ENCODE measurements around the gene CLCN7.

The CLCN7 gene

DNA sequence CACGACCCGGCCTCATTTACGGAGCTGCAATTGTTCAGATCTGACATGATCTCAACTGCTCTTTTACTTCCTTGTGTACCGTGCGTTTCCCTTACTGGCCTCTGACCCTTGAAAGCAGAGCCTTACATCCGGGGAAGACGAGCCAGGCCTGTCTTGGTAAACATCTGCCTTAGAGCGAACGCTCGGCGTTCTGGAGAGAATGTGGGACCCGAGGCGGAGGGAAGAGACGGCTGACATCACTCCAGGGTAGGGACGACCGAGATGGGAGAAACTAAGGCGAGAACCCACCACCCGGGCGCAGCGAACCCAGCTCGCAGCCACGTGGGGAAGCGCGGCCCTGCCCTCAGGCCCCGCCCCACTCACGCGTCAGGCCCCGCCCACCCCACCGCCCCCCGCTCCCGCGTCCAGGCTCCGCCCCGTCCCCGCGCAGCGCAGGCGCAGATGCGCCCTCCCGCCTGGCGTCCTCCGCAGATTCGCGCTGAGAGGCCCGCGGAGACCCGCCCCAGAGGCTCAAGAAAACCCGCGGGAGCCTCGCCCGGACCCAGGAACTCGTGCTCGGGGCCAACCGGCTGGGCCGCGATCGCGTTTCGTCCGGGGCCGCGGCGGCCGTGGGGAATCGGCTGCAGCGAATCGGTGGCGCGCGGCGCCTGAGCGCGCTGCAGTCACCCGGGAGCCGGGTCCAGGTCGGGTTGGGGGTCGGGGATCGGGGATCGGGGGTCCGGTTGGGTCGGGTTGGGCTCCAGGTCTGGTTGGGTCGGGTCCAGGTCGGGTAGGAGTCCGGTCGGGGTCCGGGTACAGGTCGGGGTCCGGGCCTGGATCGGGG, 18.3 kb upstream of the CLCN7 start, which contains the start of gene TELO2:
TELO2 (plus strand) TSS at position 438 of the 823 bp plus-strand sequence. CDS start 922 bp downstream, outside the sequence.
- H3K9me3 ChIP-seq (ENCODE audit: insufficient read depth, low read depth, low read length): no peaks in the 10 kb centered on the region
- peaks cover 28% of the 10 kb centered on the region for H3K36me3 ChIP-seq (ENCODE audit: insufficient read depth, low read depth, low read length)
- H3K4me1 ChIP-seq (ENCODE audit: insufficient read depth, low read length): peaks cover 4% of the 10 kb centered on the region; the same call in 1 of the 2 replicates

DNA sequence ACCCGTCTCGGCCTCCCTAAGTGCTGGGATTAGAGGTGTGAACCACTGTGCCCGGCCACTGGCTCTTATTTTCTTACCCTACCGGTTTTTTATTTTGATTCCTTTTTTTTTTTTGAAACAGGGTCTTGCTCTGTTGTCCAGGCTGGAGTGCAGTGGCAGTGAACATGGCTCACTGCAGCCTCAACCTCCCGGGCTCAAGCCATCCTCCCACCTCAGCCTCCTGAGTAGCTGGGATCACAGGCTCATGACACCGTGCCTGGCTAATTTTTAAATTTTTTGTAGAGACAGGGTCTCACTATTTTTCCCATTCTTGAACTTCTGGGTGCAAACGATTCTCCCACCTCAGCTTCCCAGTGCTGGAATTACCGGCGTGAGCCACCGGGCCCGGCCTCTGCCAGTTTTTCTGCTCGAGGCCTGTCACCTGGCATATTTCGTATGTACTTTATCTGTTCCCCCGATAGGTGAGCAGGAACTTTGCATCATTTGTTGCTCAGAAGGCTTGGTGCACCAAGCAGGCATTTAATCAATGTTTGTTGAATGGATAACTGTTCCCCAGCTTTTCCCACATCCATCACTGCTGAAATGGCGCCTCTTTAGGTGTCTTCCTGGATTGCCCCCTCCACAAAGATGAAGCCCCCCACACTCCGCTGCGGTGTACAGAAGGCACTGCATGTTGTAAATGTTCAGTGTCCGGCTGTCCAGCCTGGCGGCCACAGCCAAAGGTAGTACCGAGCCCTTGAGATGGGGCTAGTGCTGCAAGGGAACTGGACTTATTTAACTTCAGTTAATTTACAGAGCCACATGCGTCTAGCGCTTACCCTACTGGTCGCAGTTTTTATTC, 17.5 kb upstream of the CLCN7 start:
- Histone ChIP-seq H3K4me3 (ENCODE audit: low read length) (peak overlapping the region; percentile 84), H3K9me3 (ENCODE audit: insufficient read depth, low read depth, low read length) (no peaks in the 10 kb centered on the region), H3K27ac (ENCODE audit: low read length) (no peak overlapping the region), H3K27me3 (ENCODE audit: insufficient read depth, low read length) (no peaks in the 10 kb centered on the region), H3K4me1 (ENCODE audit: insufficient read depth, low read length) (peaks cover 4% of the 10 kb centered on the region; the same call in 1 of the 2 replicates), H3K9ac (ENCODE audit: low read depth, low read length) (peak overlapping the region; percentile 87; the same call in 1 of the 2 replicates), H3K36me3 (ENCODE audit: insufficient read depth, low read depth, low read length) (peaks cover 20% of the 10 kb centered on the region)

More for the DNA sequence above, 18.3 kb upstream of the CLCN7 start, which contains the start of gene TELO2:
- H3K27ac ChIP-seq (ENCODE audit: low read length): peak within 1 kb of the TSS; percentile 65
- no peaks in the 10 kb centered on the region for H3K27me3 ChIP-seq (ENCODE audit: insufficient read depth, low read length)
- peak within 1 kb of the TSS; percentile 87 for H3K9ac ChIP-seq (ENCODE audit: low read depth, low read length)
- peak within 1 kb of the TSS; percentile 84 for H3K4me3 ChIP-seq (ENCODE audit: low read length)

DNA sequence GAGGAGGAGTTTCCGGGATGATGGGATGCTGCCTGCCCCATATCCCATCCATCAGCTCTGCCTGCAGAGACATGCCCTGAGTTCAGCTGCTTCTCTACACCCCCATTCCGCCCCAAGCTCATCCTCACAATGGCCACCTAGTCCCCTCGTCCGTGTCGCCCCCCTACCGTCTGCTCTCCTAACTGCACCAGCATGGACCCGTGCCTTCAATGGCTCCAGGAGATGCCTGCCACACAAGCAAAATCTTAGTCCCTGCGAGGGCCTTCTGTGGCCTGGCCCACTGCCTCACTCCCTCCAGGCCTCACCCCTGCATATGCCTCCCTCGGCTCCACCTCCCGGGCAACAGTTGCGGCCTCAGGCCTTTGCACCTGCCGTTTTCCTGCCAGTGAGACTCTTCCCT, 16.5 kb upstream of the CLCN7 start:
- no peaks in the 10 kb centered on the region for H3K9me3 ChIP-seq (ENCODE audit: insufficient read depth, low read depth, low read length)
- H3K36me3 ChIP-seq (ENCODE audit: insufficient read depth, low read depth, low read length): peaks cover 10% of the 10 kb centered on the region
- no peak overlapping the region for H3K27ac ChIP-seq (ENCODE audit: low read length)
- H3K4me1 ChIP-seq (ENCODE audit: insufficient read depth, low read length): peaks cover 4% of the 10 kb centered on the region; the same call in 1 of the 2 replicates
- H3K9ac ChIP-seq (ENCODE audit: low read depth, low read length): no peak overlapping the region
- no peak overlapping the region for H3K4me3 ChIP-seq (ENCODE audit: low read length)
- no peaks in the 10 kb centered on the region for H3K27me3 ChIP-seq (ENCODE audit: insufficient read depth, low read length)

DNA sequence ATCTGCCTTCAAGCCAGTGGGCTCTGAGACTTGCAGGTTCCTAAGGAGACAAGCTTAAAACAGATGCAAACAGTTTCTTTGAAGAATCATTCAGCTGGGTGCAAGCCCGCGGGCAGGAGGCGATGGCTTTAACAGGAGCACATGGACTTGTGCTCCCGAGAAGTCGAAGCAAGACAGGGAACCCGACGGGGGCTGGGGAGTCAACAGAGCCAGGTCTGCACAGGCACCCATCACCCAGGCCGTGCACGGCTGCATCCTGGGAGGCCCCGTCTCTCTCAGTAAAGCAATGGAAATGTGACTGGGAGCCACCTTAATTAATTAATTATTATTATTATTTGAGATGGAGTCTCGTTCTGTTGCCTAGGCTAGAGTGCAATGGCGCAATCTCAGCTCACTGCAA, 14.2 kb upstream of the CLCN7 start:
- H3K4me1 ChIP-seq (ENCODE audit: insufficient read depth, low read length): peaks cover 4% of the 10 kb centered on the region; the same call in 1 of the 2 replicates
- peaks cover 2% of the 10 kb centered on the region; the same call in 1 of the 2 replicates for H3K27me3 ChIP-seq (ENCODE audit: insufficient read depth, low read length)
- H3K9ac ChIP-seq (ENCODE audit: low read depth, low read length): no peak overlapping the region
- no peak overlapping the region for H3K27ac ChIP-seq (ENCODE audit: low read length)
- no peaks in the 10 kb centered on the region for H3K36me3 ChIP-seq (ENCODE audit: insufficient read depth, low read depth, low read length)
- no peaks in the 10 kb centered on the region for H3K9me3 ChIP-seq (ENCODE audit: insufficient read depth, low read depth, low read length)
- H3K4me3 ChIP-seq (ENCODE audit: low read length): no peak overlapping the region

DNA sequence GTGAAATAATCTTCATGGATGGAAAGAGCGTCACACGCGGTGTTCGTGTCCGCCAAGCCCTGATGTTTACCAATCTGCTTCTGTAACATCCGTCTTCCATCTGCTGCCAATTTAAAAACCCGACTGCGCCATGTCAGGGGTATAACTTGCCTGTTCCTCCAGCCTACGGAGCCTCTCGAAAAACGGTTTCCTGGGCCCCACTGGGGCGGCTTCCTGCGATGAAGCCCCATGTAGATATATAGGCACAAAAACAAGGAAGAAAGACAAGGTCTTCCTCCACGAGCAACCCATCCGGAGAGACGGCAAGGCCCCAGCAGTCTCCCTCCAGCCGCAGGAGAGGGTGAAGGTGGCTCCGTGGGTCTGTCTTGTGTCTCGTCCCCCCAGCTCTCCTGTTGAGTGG, 13.8 kb upstream of the CLCN7 start, which contains the start of gene PTX4:
PTX4 (minus strand) TSS at position 326 of the 400 bp plus-strand sequence; CDS start at position 291, 35 bp downstream.
- Histone ChIP-seq H3K9me3 (ENCODE audit: insufficient read depth, low read depth, low read length) (no peaks in the 10 kb centered on the region), H3K4me3 (ENCODE audit: low read length) (no peak within 1 kb of the TSS), H3K36me3 (ENCODE audit: insufficient read depth, low read depth, low read length) (no peaks in the 10 kb centered on the region), H3K9ac (ENCODE audit: low read depth, low read length) (no peak within 1 kb of the TSS), H3K27me3 (ENCODE audit: insufficient read depth, low read length) (peaks cover 7% of the 10 kb centered on the region), H3K27ac (ENCODE audit: low read length) (no peak within 1 kb of the TSS), H3K4me1 (ENCODE audit: insufficient read depth, low read length) (peaks cover 4% of the 10 kb centered on the region; the same call in 1 of the 2 replicates)

DNA sequence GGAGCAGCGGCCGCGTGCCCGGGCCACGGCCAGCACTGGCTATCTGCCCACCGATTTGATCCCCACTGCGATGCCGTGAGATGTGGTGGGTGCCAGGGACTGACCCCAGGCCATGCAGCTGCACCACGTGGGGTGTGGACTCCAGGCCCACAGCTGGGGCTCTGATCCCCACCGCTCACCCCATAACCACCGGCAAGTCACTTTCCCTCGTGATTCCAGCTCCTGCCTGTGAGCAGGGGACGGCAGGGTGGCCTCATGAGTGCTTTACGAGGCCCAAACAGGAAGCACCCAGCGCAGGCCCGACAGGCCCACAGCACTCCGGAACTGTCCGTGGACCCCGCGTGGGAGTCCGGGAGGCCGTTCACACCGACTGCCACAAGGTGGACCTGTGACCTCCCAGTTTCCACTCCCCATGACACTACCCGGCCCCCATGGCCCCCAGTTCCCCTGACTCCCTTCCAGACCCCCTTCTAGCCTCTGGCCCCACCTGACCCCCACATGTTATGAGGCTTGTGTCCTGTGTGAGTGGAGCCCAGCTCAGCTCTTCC, 13.3 kb upstream of the CLCN7 start:
- Histone ChIP-seq H3K4me1 (ENCODE audit: insufficient read depth, low read length) (peaks cover 4% of the 10 kb centered on the region; the same call in 1 of the 2 replicates), H3K9ac (ENCODE audit: low read depth, low read length) (no peak overlapping the region), H3K36me3 (ENCODE audit: insufficient read depth, low read depth, low read length) (no peaks in the 10 kb centered on the region), H3K4me3 (ENCODE audit: low read length) (no peak overlapping the region), H3K27ac (ENCODE audit: low read length) (no peak overlapping the region), H3K27me3 (ENCODE audit: insufficient read depth, low read length) (peaks cover 10% of the 10 kb centered on the region), H3K9me3 (ENCODE audit: insufficient read depth, low read depth, low read length) (no peaks in the 10 kb centered on the region)

DNA sequence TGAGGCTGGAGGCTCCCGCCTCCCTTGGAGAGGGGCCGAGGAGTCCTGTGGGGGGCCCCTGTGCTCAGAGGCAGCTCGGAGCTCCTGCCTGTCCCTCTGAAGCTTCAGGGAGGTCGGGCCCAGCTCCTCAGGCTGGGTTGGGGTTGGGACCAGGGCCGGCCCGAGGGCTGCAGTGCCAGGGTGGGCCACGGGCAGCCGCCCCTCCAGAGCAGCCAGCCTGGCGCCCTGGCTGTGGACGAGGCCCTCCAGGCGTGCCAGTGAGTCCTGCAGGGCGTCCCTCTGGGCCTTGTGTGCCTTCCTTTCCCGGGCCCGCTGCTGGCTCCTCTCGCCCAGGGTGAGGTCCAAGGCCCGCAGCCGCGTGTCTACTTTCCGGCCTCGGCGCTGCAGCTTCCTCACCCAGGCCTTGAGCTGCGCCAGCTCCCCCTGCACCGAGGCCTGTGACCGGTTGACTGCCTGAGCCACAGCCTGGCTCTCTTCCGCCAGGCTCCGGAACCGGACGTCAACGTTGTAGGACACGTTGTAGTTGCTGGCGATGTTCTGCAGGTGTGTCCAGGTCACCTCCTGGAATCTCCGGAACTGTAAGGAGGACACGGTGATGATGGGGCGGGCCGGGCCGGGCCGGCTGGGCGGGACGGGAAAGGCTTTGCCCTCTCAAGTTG, 12.7 kb upstream of the CLCN7 start:
- no peak overlapping the region for H3K4me3 ChIP-seq (ENCODE audit: low read length)
- peaks cover under 1% of the 10 kb centered on the region; the same call in 1 of the 2 replicates for H3K4me1 ChIP-seq (ENCODE audit: insufficient read depth, low read length)
- no peaks in the 10 kb centered on the region for H3K9me3 ChIP-seq (ENCODE audit: insufficient read depth, low read depth, low read length)
- H3K36me3 ChIP-seq (ENCODE audit: insufficient read depth, low read depth, low read length): no peaks in the 10 kb centered on the region
- peaks cover 10% of the 10 kb centered on the region for H3K27me3 ChIP-seq (ENCODE audit: insufficient read depth, low read length)
- H3K9ac ChIP-seq (ENCODE audit: low read depth, low read length): no peak overlapping the region
- H3K27ac ChIP-seq (ENCODE audit: low read length): no peak overlapping the region

DNA sequence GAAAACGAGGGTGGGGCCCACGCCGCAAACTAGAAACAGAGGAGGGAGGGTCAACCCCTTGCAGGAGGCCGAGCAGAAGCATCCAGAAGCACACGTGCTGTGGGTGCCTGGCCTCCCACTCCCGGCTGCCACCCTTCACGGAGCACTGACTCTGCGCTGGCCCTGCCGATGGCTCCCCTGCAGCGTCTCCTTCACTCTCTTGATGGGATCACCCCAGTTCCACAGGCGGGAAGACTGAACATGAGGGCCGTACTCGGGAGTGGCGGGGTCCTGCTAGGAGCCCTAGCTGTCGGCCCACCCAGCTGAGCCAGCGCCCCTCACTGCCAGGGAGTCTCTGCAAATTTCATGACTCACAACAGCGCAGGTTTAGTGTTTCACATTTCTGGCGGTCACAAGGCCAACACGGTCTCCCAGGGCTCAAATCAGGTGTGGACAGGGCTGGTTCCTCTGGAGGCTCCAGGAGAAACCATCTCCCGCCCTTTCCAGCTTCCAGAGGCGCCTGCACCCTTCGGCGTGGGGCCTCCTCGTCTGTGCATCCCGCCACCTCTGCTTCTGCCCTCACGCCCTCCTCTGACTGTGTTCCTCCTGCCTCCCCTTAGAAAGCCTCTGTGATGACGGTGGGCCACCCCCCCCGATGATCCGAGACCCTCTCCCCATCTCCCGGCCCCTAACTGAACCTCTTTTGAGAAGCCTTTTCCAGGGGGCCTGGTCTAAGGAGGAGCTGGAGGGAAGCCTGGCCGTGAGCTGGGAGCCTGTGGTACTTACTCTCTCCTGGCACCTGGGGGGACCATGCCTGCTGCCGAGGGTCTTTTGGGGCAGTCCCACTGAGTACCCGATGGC, 11.9 kb upstream of the CLCN7 start:
- peaks cover 10% of the 10 kb centered on the region for H3K27me3 ChIP-seq (ENCODE audit: insufficient read depth, low read length)
- no peaks in the 10 kb centered on the region for H3K9me3 ChIP-seq (ENCODE audit: insufficient read depth, low read depth, low read length)
- no peaks in the 10 kb centered on the region for H3K4me1 ChIP-seq (ENCODE audit: insufficient read depth, low read length)
- H3K27ac ChIP-seq (ENCODE audit: low read length): no peak overlapping the region
- H3K36me3 ChIP-seq (ENCODE audit: insufficient read depth, low read depth, low read length): no peaks in the 10 kb centered on the region
- no peak overlapping the region for H3K9ac ChIP-seq (ENCODE audit: low read depth, low read length)
- H3K4me3 ChIP-seq (ENCODE audit: low read length): no peak overlapping the region

DNA sequence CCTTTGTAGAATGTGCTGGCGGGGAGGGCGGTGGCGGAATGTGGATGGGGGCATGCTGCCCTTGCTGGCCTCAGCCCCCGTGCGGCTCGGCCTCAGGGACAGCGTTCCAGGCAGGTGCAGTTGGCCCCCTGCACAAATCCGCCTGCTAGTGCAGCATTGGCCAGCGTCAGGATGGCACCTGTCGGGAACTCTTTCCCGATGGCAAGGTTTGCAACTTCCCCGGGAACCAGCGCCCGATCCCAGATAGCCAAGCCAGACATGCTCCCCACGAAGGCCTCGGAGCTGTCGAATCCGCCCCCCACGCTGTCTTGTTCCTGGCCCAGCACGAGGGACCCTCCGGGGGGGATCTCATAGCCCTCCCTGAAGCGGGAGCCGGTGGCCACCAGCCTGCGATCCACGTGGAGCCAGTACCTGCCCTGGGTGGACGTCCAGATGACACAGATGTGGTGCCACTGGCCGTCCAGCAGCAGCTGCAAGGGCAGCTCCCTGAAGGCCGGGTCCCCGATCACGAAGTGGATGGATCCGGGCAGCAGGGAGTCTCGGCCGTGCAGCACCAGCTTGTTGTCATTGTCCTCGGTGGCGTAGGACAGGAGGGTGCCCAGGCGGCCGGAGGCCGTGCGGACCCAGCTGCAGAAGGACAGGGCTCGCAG, 11.1 kb upstream of the CLCN7 start:
- H3K27ac ChIP-seq (ENCODE audit: low read length): no peak overlapping the region
- no peak overlapping the region for H3K4me3 ChIP-seq (ENCODE audit: low read length)
- no peaks in the 10 kb centered on the region for H3K4me1 ChIP-seq (ENCODE audit: insufficient read depth, low read length)
- no peaks in the 10 kb centered on the region for H3K36me3 ChIP-seq (ENCODE audit: insufficient read depth, low read depth, low read length)
- no peak overlapping the region for H3K9ac ChIP-seq (ENCODE audit: low read depth, low read length)
- H3K27me3 ChIP-seq (ENCODE audit: insufficient read depth, low read length): peaks cover 10% of the 10 kb centered on the region
- H3K9me3 ChIP-seq (ENCODE audit: insufficient read depth, low read depth, low read length): no peaks in the 10 kb centered on the region

All from iPS-20b (cell line).